ENCODE measurements around the gene PCK2. TPM values are rescaled to one million over a fixed set of nuclear protein-coding genes. Genes with fewer than 3 reads are reported as not detected.
"Not testable (repeated sequence)": the region's sequence is repeated elsewhere in the genome, so short reads cannot be mapped to it uniquely, and the experiment has no call there.

Gene PCK2
- 24.5 and 25.1 TPM in 2 replicates for total RNA-seq
- 23.5 and 26.4 TPM in 2 replicates for polyA plus RNA-seq
- polyA plus RNA-seq (2011; cell fraction: cytosol; rRNA removed): 16.7 and 19.4 TPM in 2 replicates
- 15.8 and 21.0 TPM in 2 replicates for polyA plus RNA-seq (2011; cell fraction: nucleus; rRNA removed)
- 9.0 and 10.9 TPM in 2 replicates for polyA plus RNA-seq (2012)
- polyA minus RNA-seq: 22.8 and 24.3 TPM in 2 replicates
- polyA minus RNA-seq (2011; cell fraction: cytosol; rRNA and poly(A)+ RNA removed): 55.3 TPM
- 6.8 and 10.2 TPM in 2 replicates for polyA minus RNA-seq (2011; cell fraction: nucleus; rRNA and poly(A)+ RNA removed)
- Bru-seq, nascent RNA: percentile 54 among the genes with signal in this experiment
- percentile 53 among the genes with signal in this experiment for BruChase-seq, experiment 1, labeled RNA remaining after a 6-hour chase
- percentile 44 among the genes with signal in this experiment for BruChase-seq, experiment 2, labeled RNA remaining after a 2-hour chase
- long read RNA-seq, transcript PCK2-201 (10 exons, 2,357 nt): major isoform, 19 of 34 reads
- long read RNA-seq, partial matches to known transcripts: 8 of 34 reads
- long read RNA-seq, other reads (novel, unspliced or antisense): 5 of 34 reads

DNA sequence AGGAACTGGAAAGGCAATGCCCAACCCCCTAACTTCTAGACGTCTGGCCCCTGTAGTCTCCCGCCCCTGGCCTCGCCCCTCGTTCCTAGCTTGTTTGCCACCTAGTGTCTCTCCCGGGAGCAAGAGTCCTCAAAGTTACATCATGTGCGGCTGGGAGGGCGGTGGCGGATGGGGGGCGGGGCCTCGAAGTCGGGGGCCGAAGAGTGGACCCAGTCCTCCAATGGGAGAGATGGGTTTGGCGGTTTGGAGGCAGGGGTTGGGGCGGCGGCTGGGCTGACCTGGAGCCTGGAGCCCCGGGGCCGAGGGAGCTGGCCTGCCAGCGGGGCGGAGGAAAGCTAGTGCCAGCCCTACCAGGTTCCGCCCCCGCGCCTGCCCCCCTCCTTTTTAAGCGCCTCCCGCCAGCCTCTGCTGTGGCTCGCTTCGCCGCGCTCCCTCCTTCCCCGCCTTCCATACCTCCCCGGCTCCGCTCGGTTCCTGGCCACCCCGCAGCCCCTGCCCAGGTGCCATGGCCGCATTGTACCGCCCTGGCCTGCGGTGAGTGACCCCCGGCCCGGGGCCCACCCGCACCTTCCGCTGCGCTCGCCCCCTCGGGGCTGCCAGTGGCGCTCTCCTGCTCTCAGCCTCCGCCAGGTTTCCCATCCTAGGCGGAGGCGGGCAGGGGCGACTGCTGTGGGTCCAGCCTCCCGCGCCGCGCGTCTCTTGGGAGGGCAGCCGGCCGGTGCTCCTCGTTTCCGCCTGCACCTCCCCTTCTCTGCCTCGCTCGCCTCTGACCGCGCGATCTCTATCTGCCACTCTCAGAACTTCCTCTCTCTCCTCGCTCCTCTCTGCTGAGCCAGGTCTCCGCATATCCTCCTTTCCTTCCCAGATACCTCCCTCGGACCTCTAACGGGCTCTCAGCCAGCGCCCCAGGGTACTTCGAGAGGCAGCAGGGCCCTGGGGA, at the start of gene PCK2:
TSS of gene PCK2 (plus strand) at position 411 of the 940 bp plus-strand sequence. CDS start at position 506, 95 bp downstream.
- peak; percentile 77 for TF ChIP-seq POLR2A (IDR thresholded peaks at IDR 0.05; ENCODE audit: low read depth, low read length)
- TF ChIP-seq, protein P1, sequence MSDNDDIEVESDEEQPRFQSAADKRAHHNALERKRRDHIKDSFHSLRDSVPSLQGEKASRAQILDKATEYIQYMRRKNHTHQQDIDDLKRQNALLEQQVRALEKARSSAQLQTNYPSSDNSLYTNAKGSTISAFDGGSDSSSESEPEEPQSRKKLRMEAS (IDR thresholded peaks at IDR 0.05; ENCODE audit: insufficient read depth, insufficient read length): no peak
- TF ChIP-seq EZH2 (IDR thresholded peaks at IDR 0.05; ENCODE audit: borderline replicate concordance, low read depth, low read length, severe bottlenecking): no peak
- no peak for TF ChIP-seq JUN (IDR thresholded peaks at IDR 0.05; ENCODE audit: borderline replicate concordance, insufficient read depth, insufficient read length, low read depth)
- TF ChIP-seq FOS (IDR thresholded peaks at IDR 0.05; ENCODE audit: borderline replicate concordance, insufficient read depth, low read length): no peak
- TF ChIP-seq MYC (IDR thresholded peaks at IDR 0.05; ENCODE audit: low read depth, low read length): no peak
- TF ChIP-seq, protein P2, sequence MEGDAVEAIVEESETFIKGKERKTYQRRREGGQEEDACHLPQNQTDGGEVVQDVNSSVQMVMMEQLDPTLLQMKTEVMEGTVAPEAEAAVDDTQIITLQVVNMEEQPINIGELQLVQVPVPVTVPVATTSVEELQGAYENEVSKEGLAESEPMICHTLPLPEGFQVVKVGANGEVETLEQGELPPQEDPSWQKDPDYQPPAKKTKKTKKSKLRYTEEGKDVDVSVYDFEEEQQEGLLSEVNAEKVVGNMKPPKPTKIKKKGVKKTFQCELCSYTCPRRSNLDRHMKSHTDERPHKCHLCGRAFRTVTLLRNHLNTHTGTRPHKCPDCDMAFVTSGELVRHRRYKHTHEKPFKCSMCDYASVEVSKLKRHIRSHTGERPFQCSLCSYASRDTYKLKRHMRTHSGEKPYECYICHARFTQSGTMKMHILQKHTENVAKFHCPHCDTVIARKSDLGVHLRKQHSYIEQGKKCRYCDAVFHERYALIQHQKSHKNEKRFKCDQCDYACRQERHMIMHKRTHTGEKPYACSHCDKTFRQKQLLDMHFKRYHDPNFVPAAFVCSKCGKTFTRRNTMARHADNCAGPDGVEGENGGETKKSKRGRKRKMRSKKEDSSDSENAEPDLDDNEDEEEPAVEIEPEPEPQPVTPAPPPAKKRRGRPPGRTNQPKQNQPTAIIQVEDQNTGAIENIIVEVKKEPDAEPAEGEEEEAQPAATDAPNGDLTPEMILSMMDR (IDR thresholded peaks at IDR 0.05; ENCODE audit: extremely low read depth in 1 of 2, insufficient read depth in 1 of 2, low read depth in 1 of 2, low read length in 2 of 2): peak in 1 of 2 donors; percentile 9
- peak; percentile 75 for TF ChIP-seq GATA2 (IDR thresholded peaks at IDR 0.05; ENCODE audit: insufficient read depth, insufficient read length, low read depth, low read length)
- peak; percentile 65 for TF ChIP-seq POLR2AphosphoS5 (IDR thresholded peaks at IDR 0.05; ENCODE audit: insufficient read depth, low read depth, low read length)
- CTCF ChIA-PET: interaction anchor here (0.8 to 9.6 kb wide), 9 partner anchors 10 to 214 kb away, joined by 3 to 319 read pairs (median 5); partner anchors contain the start of genes CIDEB, DCAF11, IRF9 and NRL
- peaks cover 9% of the 10 kb centered on the region for H3K4me1 ChIP-seq (ENCODE audit: control insufficient read depth, extremely low read depth, insufficient read depth, low read length)

DNA sequence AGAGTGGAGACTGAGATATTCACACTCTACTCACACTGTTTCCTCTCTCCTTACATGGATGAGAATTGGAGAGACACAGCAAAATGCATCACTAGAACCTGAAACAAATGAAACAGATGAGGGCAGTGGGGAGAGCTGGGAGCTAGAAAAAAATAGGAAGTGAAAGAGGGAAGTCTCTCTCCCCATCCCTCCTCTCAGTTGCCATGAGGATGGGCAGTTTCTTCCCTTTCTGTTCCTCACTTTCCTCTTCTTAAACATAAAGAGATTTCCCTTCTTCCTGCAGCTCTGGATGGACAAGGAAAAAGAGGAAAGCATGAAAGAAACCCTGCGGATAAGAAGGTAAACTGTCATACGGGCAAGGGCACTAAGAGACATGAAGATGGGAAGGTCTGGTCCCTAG, 45.1 kb upstream of the PCK2 start:
- H4K20me1 ChIP-seq (replicated peaks; ENCODE audit: control insufficient read depth, extremely low read depth, insufficient read depth, low read length); H3K9me3 ChIP-seq (replicated peaks; ENCODE audit: control insufficient read depth, insufficient read depth, low read length); BruUV-seq (replicated peaks); FAIRE-seq; H3K9me1 ChIP-seq (replicated peaks; ENCODE audit: control insufficient read depth, extremely low read depth, insufficient read depth, low read length); H3K36me3 ChIP-seq (ENCODE audit: control insufficient read depth in 2 of 2, extremely low read depth in 1 of 2, insufficient read depth in 2 of 2, low read length in 2 of 2); H3K79me2 ChIP-seq (ENCODE audit: control insufficient read depth, insufficient read depth, low read length); dilution Hi-C loops (cut with MboI; ENCODE audit: extremely low pct_ligation_motif_present, low sequenced_read_pairs); DNase-seq (ENCODE audit: low read depth, low spot score); H3K4me3 ChIP-seq (replicated peaks in 1 of 3; ENCODE audit: insufficient read depth in 1 of 3, low read depth in 1 of 3, low read length in 3 of 3); H3K9ac ChIP-seq (replicated peaks; ENCODE audit: extremely low read depth, insufficient read depth, low read length); H3K27ac ChIP-seq (ENCODE audit: insufficient read depth, low read depth, low read length); POLR2A ChIA-PET; CTCF ChIA-PET; H2AFZ ChIP-seq (ENCODE audit: low read depth, low read length); H3K4me2 ChIP-seq (ENCODE audit: insufficient read depth, low read length); intact Hi-C loops (cut with micrococcal nuclease): not testable (repeated sequence)
- peaks cover 12% of the 10 kb centered on the region for H3K4me1 ChIP-seq (ENCODE audit: control insufficient read depth, extremely low read depth, insufficient read depth, low read length)
- peaks cover 11 to 17% of the 10 kb centered on the region in 2 experiments for H3K27me3 ChIP-seq (ENCODE audit: control insufficient read depth in 2 of 2, insufficient read depth in 2 of 2, low read length in 2 of 2)

More for the DNA sequence above, at the start of gene PCK2:
- Histone ChIP-seq H2AFZ (ENCODE audit: low read depth, low read length) (peak within 1 kb of the TSS; percentile 92), H3K79me2 (ENCODE audit: control insufficient read depth, insufficient read depth, low read length) (peaks cover 4% of the 10 kb centered on the region), H3K27me3 (ENCODE audit: control insufficient read depth in 2 of 2, insufficient read depth in 2 of 2, low read length in 2 of 2) (no peaks in the 10 kb centered on the region), H3K9me1 (replicated peaks; ENCODE audit: control insufficient read depth, extremely low read depth, insufficient read depth, low read length) (no peaks in the 10 kb centered on the region), H4K20me1 (replicated peaks; ENCODE audit: control insufficient read depth, extremely low read depth, insufficient read depth, low read length) (no peaks in the 10 kb centered on the region), H3K9ac (replicated peaks; ENCODE audit: extremely low read depth, insufficient read depth, low read length) (peak within 1 kb of the TSS; percentile 78), H3K4me3 (replicated peaks in 1 of 3; ENCODE audit: insufficient read depth in 1 of 3, low read depth in 1 of 3, low read length in 3 of 3) (peak within 1 kb of the TSS; percentile 71 to 82 (median 74)), H3K27ac (ENCODE audit: insufficient read depth, low read depth, low read length) (peak within 1 kb of the TSS; percentile 46), H3K9me3 (replicated peaks; ENCODE audit: control insufficient read depth, insufficient read depth, low read length) (no peaks in the 10 kb centered on the region), H3K36me3 (ENCODE audit: control insufficient read depth in 2 of 2, extremely low read depth in 1 of 2, insufficient read depth in 2 of 2, low read length in 2 of 2) (no peaks in the 10 kb centered on the region), H3K4me2 (ENCODE audit: insufficient read depth, low read length) (peak within 1 kb of the TSS; percentile 85)
- dilution Hi-C loops (cut with MboI; ENCODE audit: extremely low pct_ligation_motif_present, low sequenced_read_pairs): no loop called here
- peak; percentile 86 for FAIRE-seq
- BruUV-seq (replicated peaks): TSS peak; percentile 74
- DNase-seq (ENCODE audit: low read depth, low spot score): peak; percentile 72
- intact Hi-C loops (cut with micrococcal nuclease): loop anchor here (1.0 to 2.0 kb wide), 5 partner anchors 12 to 80 kb away; partner anchors contain the start of genes DCAF11, EMC9, IRF9 and NRL
- POLR2A ChIA-PET: interaction anchor here (0.7 to 3.1 kb wide), 5 partner anchors 9 to 338 kb away, joined by 3 to 11 read pairs (median 3); partner anchors contain the start of genes DCAF11 and NRL
